Glutamatergic neuron (in vitro differentiated cells): ENCODE measurements around the gene MZF1. TPM values are rescaled to one million over a fixed set of nuclear protein-coding genes. Genes with fewer than 3 reads are reported as not detected.

Experiments used
- DNase-seq: peaks from one replicate; pipeline ENCODE4 v3.0.0; 2022
- H3K27ac Mint-ChIP-seq: one replicate; pipeline ENCODE4 v1.8.0; 2020; ENCODE audit warnings: mild to moderate bottlenecking, mixed read lengths, inconsistent platforms; ENCODE audit not compliant: unreplicated experiment
- H3K27me3 Mint-ChIP-seq: one replicate; pipeline ENCODE4 v1.8.0; 2020; ENCODE audit warnings: mild to moderate bottlenecking, moderate library complexity, mixed read lengths, inconsistent platforms; ENCODE audit not compliant: unreplicated experiment
- H3K36me3 Mint-ChIP-seq: one replicate; pipeline ENCODE4 v1.8.0; 2020; ENCODE audit warnings: mild to moderate bottlenecking, mixed read lengths, inconsistent platforms; ENCODE audit not compliant: unreplicated experiment
- H3K4me1 Mint-ChIP-seq: one replicate; pipeline ENCODE4 v1.8.0; 2020; ENCODE audit warnings: mild to moderate bottlenecking, low read depth, mixed read lengths, inconsistent platforms; ENCODE audit not compliant: unreplicated experiment
- H3K4me3 Mint-ChIP-seq: one replicate; pipeline ENCODE4 v1.8.0; 2020; ENCODE audit warnings: mild to moderate bottlenecking, mixed read lengths, inconsistent platforms; ENCODE audit not compliant: unreplicated experiment
- H3K9me3 Mint-ChIP-seq: one replicate; pipeline ENCODE4 v1.8.0; 2020; ENCODE audit warnings: mild to moderate bottlenecking, moderate library complexity, mixed read lengths, inconsistent platforms; ENCODE audit not compliant: unreplicated experiment
- total RNA-seq: library from RNA; stranded (reverse); fragmentation: NEBNext Ultra II Directional; extraction: Animal tissue kit (Norgen Biotek cat#: 25700); gene quantifications from one replicate; pipeline ENCODE4 v1.2.1, GENCODE V29; 2021; ENCODE audit not compliant: unreplicated experiment
- TF ChIP-seq, protein P1 (sequence below): fragments of 200-600 bp; sonication (generic); IDR thresholded peaks from one replicate; pipeline ENCODE4 v1.5.0; 2021; ENCODE audit not compliant: partially characterized antibody, unreplicated experiment

The MZF1 gene
- total RNA-seq, 1 donor from 2014 or later = 27.3 TPM

DNA sequence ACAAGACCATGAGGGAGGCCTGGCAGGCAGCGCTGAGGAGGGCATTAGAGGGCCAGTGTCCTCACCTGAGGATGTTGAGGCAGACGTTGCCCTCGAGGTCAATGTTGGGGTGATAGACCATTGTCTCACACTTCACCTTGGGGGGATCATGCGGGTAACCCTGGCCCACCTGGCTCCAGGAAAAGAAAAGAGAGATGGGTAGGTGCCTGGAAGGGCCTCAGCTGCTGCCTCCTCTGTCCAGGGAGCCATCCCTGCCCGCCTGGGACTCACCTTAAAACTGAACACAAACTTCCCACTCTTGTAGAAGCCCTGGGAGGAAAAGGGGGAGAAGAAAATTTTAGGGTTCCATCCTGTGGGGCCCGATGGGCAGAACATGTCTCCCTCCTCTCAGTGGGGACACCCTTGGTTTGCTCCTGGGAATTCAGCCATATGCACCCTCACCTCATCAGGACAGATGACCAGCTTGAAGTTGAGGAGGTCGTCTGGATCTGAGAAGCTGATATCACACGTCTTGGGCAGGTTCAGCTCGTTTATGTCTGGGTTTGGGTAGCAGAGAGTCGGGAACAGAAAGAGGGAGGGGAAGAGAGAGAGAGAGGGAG lies 16.4 kb downstream of the MZF1 start:
- H3K4me3 Mint-ChIP-seq = peak overlapping the region; percentile 96
- H3K27me3 Mint-ChIP-seq = peaks cover 19% of the 10 kb centered on the region
- H3K4me1 Mint-ChIP-seq = peaks cover 19% of the 10 kb centered on the region
- no peak for DNase-seq
- H3K27ac Mint-ChIP-seq = peak overlapping the region; percentile 64
- peaks cover 24% of the 10 kb centered on the region for H3K9me3 Mint-ChIP-seq
- H3K36me3 Mint-ChIP-seq = no peaks in the 10 kb centered on the region
- TF ChIP-seq, protein P1, sequence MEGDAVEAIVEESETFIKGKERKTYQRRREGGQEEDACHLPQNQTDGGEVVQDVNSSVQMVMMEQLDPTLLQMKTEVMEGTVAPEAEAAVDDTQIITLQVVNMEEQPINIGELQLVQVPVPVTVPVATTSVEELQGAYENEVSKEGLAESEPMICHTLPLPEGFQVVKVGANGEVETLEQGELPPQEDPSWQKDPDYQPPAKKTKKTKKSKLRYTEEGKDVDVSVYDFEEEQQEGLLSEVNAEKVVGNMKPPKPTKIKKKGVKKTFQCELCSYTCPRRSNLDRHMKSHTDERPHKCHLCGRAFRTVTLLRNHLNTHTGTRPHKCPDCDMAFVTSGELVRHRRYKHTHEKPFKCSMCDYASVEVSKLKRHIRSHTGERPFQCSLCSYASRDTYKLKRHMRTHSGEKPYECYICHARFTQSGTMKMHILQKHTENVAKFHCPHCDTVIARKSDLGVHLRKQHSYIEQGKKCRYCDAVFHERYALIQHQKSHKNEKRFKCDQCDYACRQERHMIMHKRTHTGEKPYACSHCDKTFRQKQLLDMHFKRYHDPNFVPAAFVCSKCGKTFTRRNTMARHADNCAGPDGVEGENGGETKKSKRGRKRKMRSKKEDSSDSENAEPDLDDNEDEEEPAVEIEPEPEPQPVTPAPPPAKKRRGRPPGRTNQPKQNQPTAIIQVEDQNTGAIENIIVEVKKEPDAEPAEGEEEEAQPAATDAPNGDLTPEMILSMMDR = no peak

DNA sequence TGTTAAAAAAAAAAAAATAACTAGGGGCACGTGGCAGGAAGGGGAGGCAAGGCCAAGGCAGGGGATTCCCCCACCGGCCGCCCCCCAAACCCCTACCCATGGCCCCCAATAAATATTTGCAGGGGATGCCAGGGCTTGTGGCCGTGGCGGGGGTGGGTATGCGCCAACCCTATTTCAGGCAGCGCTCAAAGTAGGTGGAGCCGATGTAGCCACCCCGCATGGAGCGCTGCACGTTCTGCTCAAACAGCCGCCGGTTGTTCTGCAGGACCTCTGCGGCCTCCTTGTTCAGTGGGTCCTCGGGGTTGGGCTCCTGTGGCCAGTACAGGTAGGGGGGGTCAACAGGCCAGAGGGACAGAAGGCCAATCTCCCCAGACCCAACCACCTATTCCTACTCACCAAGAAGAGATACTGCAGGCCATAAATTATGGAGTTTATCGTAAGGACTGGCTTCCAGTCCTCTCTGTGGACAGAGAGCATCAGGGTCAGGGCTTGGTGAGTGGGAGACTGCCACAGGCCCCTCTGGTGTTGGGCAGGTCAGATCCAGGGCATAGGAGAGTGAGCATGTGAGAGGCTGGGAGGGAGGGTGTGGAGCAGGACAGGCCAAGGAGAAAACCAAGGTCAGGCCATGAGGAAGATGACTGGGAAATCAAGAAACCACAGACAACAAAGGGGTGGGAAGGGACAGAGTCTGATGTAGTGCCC lies 17.1 kb downstream of the MZF1 start:
- peaks cover 19% of the 10 kb centered on the region for H3K4me1 Mint-ChIP-seq

DNA sequence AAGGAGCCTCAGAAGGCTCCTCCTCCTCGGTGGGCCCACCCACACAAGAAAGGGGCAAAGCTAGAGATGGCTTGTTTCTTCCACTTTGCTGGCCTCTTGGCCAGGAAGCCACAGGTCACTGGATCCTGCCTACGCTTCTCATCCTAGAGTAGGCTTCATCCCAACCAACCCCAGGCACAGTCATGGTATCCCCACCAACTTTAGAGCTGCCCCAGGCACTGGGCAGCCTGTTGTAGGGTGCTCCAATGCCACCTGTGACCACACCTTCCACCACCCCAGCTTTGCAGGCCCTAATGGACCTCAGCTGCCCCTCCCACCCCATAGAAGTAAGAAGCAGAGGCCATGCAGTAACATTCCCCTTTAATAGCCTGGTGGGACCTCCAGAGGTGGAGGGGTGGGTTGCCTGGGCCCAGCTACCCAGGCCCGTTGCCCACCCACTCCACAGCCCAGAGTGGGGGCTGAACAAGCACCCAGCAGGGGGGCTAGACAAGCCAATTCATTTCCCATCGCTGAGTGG lies 17.7 kb downstream of the MZF1 start:
- Mint-ChIP-seq H3K4me1 (peaks cover 18% of the 10 kb centered on the region), H3K4me3 (peak overlapping the region; percentile 97)

More for the DNA sequence above, 17.1 kb downstream of the MZF1 start:
- Mint-ChIP-seq H3K27ac (peak overlapping the region; percentile 33), H3K4me3 (peak overlapping the region; percentile 96), H3K27me3 (peaks cover 19% of the 10 kb centered on the region), H3K36me3 (no peaks in the 10 kb centered on the region), H3K9me3 (peaks cover 24% of the 10 kb centered on the region)
- TF ChIP-seq, protein P1 = no peak
- no peak for DNase-seq

DNA sequence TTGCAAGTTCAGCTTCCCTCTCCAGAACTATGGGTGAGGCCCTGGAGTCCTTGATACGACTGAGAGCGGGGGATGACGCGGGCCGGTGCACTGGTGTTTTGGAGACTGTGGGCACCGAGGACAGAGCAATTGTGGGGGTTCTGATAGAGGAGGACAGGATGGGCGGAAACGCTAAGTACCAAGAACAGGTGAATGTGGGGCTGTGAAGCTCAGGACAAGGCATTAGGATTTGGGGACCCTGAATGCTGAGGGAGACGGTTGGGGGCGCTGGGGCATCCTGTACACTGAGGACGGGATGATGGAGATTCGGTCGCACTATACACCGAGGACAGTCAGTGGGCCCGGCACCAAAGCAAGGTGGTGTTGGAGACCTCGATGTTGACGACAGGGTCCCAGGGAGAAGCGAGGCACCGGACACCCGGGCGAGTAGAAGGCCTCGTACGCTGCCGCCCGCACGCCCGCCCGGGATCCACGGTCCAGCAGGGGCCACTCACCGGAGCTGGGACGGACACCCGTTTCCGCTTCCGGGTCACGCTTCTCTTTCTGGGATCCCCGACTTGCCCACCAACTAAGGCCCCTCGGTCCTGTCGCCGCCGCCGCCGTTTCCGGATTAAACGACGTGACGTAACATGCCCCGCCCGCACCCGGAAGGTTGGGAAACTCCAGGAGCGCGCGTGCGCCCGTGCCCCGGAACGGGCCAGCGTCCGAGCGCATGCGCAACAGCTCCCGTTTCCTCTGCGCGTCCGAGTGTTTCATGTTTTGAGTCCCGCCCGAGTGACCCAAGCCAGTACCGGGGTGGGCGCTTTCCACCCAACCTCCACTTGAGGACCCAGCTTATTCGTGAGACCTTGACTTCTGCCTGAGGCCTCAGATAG lies 18.4 kb downstream of the MZF1 start, which contains the start of gene CHMP2A:
TSS of gene CHMP2A (minus strand) at position 612 of the 875 bp plus-strand sequence. CDS start 893 bp downstream, outside the sequence.
- H3K4me3 Mint-ChIP-seq = peak within 1 kb of the TSS; percentile 97
- peaks cover 16% of the 10 kb centered on the region for H3K4me1 Mint-ChIP-seq
- TF ChIP-seq, protein P1 = no peak
- H3K27ac Mint-ChIP-seq = peak within 1 kb of the TSS; percentile 96
- H3K36me3 Mint-ChIP-seq = no peaks in the 10 kb centered on the region
- peak; percentile 99 for DNase-seq
- H3K27me3 Mint-ChIP-seq = peaks cover 19% of the 10 kb centered on the region
- H3K9me3 Mint-ChIP-seq = peaks cover 25% of the 10 kb centered on the region

More for the DNA sequence above, 17.7 kb downstream of the MZF1 start:
- peaks cover 19% of the 10 kb centered on the region for H3K27me3 Mint-ChIP-seq
- H3K27ac Mint-ChIP-seq = peak overlapping the region; percentile 96
- DNase-seq = no peak
- peaks cover 25% of the 10 kb centered on the region for H3K9me3 Mint-ChIP-seq
- TF ChIP-seq, protein P1 = no peak
- no peaks in the 10 kb centered on the region for H3K36me3 Mint-ChIP-seq
